ENCODE results near the gene GPATCH3.
A peak's percentile ranks its signal among the peaks of the same experiment; 100 is the strongest.

Gene GPATCH3

GRCh38 chr1:26923711-26924110, 23.4 kb upstream of the GPATCH3 start:
- H3K27me3 ChIP-seq (ENCODE audit: low read depth): no peaks in the 10 kb centered on the region
- in situ Hi-C loops (cut with MboI; ENCODE audit: low sequenced_read_pairs): no loop called here
- no peaks in the 10 kb centered on the region for H3K9me3 ChIP-seq
- H3K36me3 ChIP-seq (replicated peaks): peaks cover 55% of the 10 kb centered on the region
- no peak overlapping the region; the same call in 1 of the 2 replicates for H3K4me3 ChIP-seq
- H3K4me1 ChIP-seq: peaks cover 15% of the 10 kb centered on the region
- DNase-seq (ENCODE audit: low spot score in 2 of 2): no peak

GRCh38 chr1:26922901-26923300, 22.6 kb upstream of the GPATCH3 start:
- Histone ChIP-seq H3K27me3 (ENCODE audit: low read depth) (no peaks in the 10 kb centered on the region), H3K9me3 (no peaks in the 10 kb centered on the region), H3K4me3 (peak overlapping the region; percentile 90), H3K36me3 (replicated peaks) (peaks cover 47% of the 10 kb centered on the region), H3K4me1 (peaks cover 15% of the 10 kb centered on the region)
- no peak for DNase-seq (ENCODE audit: low spot score in 2 of 2)
- in situ Hi-C loops (cut with MboI; ENCODE audit: low sequenced_read_pairs): no loop called here

- DNase-seq (ENCODE audit: low spot score in 2 of 2): no peak
- peaks cover 15% of the 10 kb centered on the region for H3K4me1 ChIP-seq
- no peaks in the 10 kb centered on the region for H3K27me3 ChIP-seq (ENCODE audit: low read depth)
- no peaks in the 10 kb centered on the region for H3K9me3 ChIP-seq
- in situ Hi-C loops (cut with MboI; ENCODE audit: low sequenced_read_pairs): no loop called here
- peaks cover 42% of the 10 kb centered on the region for H3K36me3 ChIP-seq (replicated peaks)
- H3K4me3 ChIP-seq: peak overlapping the region; percentile 90
Measured at GRCh38 chr1:26922431-26922729, 22.1 kb upstream of the GPATCH3 start.

- Histone ChIP-seq H3K36me3 (replicated peaks) (peaks cover 39% of the 10 kb centered on the region), H3K4me1 (peaks cover 15% of the 10 kb centered on the region), H3K4me3 (peak within 1 kb of the TSS; percentile 90), H3K9me3 (no peaks in the 10 kb centered on the region), H3K27me3 (ENCODE audit: low read depth) (no peaks in the 10 kb centered on the region)
- in situ Hi-C loops (cut with MboI; ENCODE audit: low sequenced_read_pairs): no loop called here
- peak; percentile 97 to 98 for DNase-seq (ENCODE audit: low spot score in 2 of 2)
Measured at GRCh38 chr1:26921540-26922430, 21.5 kb upstream of the GPATCH3 start, which contains the start of gene NUDC. TSS of gene NUDC (plus strand) at chr1:26921743. CDS start at chr1:26921849, 106 bp downstream.

- in situ Hi-C loops (cut with MboI; ENCODE audit: low sequenced_read_pairs): no loop called here
- no peaks in the 10 kb centered on the region for H3K27me3 ChIP-seq (ENCODE audit: low read depth)
- H3K4me3 ChIP-seq: peak overlapping the region; percentile 90
- H3K9me3 ChIP-seq: no peaks in the 10 kb centered on the region
- peaks cover 15% of the 10 kb centered on the region for H3K4me1 ChIP-seq
- peaks cover 33% of the 10 kb centered on the region for H3K36me3 ChIP-seq (replicated peaks)
- DNase-seq (ENCODE audit: low spot score in 2 of 2): no peak
Measured at GRCh38 chr1:26921126-26921539, 20.9 kb upstream of the GPATCH3 start.

- no peak for DNase-seq (ENCODE audit: low spot score in 2 of 2)
- no peaks in the 10 kb centered on the region for H3K9me3 ChIP-seq
- H3K27me3 ChIP-seq (ENCODE audit: low read depth): no peaks in the 10 kb centered on the region
- H3K36me3 ChIP-seq (replicated peaks): no peaks in the 10 kb centered on the region
- in situ Hi-C loops (cut with MboI; ENCODE audit: low sequenced_read_pairs): no loop called here
- no peak overlapping the region for H3K4me3 ChIP-seq
- H3K4me1 ChIP-seq: no peaks in the 10 kb centered on the region
Measured at GRCh38 chr1:26915204-26915842, 15.1 kb upstream of the GPATCH3 start.

GRCh38 chr1:26913754-26914619, 13.7 kb upstream of the GPATCH3 start, which contains the start of gene NR0B2:
TSS of gene NR0B2 (minus strand) at chr1:26913975. CDS start at chr1:26913940, 35 bp downstream.
- in situ Hi-C loops (cut with MboI; ENCODE audit: low sequenced_read_pairs): no loop called here
- no peaks in the 10 kb centered on the region for H3K9me3 ChIP-seq
- H3K27me3 ChIP-seq (ENCODE audit: low read depth): no peaks in the 10 kb centered on the region
- H3K36me3 ChIP-seq (replicated peaks): no peaks in the 10 kb centered on the region
- H3K4me3 ChIP-seq: no peak within 1 kb of the TSS
- no peaks in the 10 kb centered on the region for H3K4me1 ChIP-seq
- no peak for DNase-seq (ENCODE audit: low spot score in 2 of 2)

- H3K4me1 ChIP-seq: no peaks in the 10 kb centered on the region
- H3K4me3 ChIP-seq: no peak overlapping the region
- DNase-seq (ENCODE audit: low spot score in 2 of 2): no peak
- no peaks in the 10 kb centered on the region for H3K27me3 ChIP-seq (ENCODE audit: low read depth)
- H3K36me3 ChIP-seq (replicated peaks): no peaks in the 10 kb centered on the region
- in situ Hi-C loops (cut with MboI; ENCODE audit: low sequenced_read_pairs): no loop called here
- no peaks in the 10 kb centered on the region for H3K9me3 ChIP-seq
Measured at GRCh38 chr1:26913389-26913753, 13.1 kb upstream of the GPATCH3 start.

GRCh38 chr1:26912147-26912490, 11.9 kb upstream of the GPATCH3 start:
- Histone ChIP-seq H3K27me3 (ENCODE audit: low read depth) (no peaks in the 10 kb centered on the region), H3K9me3 (no peaks in the 10 kb centered on the region), H3K4me1 (no peaks in the 10 kb centered on the region), H3K4me3 (no peak overlapping the region), H3K36me3 (replicated peaks) (no peaks in the 10 kb centered on the region)
- in situ Hi-C loops (cut with MboI; ENCODE audit: low sequenced_read_pairs): no loop called here
- DNase-seq (ENCODE audit: low spot score in 2 of 2): no peak

GRCh38 chr1:26911399-26912146, 11.3 kb upstream of the GPATCH3 start:
- Histone ChIP-seq H3K27me3 (ENCODE audit: low read depth) (no peaks in the 10 kb centered on the region), H3K9me3 (no peaks in the 10 kb centered on the region), H3K36me3 (replicated peaks) (no peaks in the 10 kb centered on the region), H3K4me3 (no peak overlapping the region), H3K4me1 (no peaks in the 10 kb centered on the region)
- in situ Hi-C loops (cut with MboI; ENCODE audit: low sequenced_read_pairs): no loop called here
- DNase-seq (ENCODE audit: low spot score in 2 of 2): no peak

GRCh38 chr1:26910343-26911160, 10.3 kb upstream of the GPATCH3 start:
- in situ Hi-C loops (cut with MboI; ENCODE audit: low sequenced_read_pairs): no loop called here
- no peak for DNase-seq (ENCODE audit: low spot score in 2 of 2)
- Histone ChIP-seq H3K27me3 (ENCODE audit: low read depth) (no peaks in the 10 kb centered on the region), H3K9me3 (no peaks in the 10 kb centered on the region), H3K36me3 (replicated peaks) (no peaks in the 10 kb centered on the region), H3K4me3 (no peak overlapping the region), H3K4me1 (no peaks in the 10 kb centered on the region)

GRCh38 chr1:26909951-26910342, 9.7 kb upstream of the GPATCH3 start:
- no peak for DNase-seq (ENCODE audit: low spot score in 2 of 2)
- Histone ChIP-seq H3K36me3 (replicated peaks) (no peaks in the 10 kb centered on the region), H3K9me3 (no peaks in the 10 kb centered on the region), H3K4me1 (no peaks in the 10 kb centered on the region), H3K4me3 (no peak overlapping the region), H3K27me3 (ENCODE audit: low read depth) (no peaks in the 10 kb centered on the region)
- in situ Hi-C loops (cut with MboI; ENCODE audit: low sequenced_read_pairs): no loop called here

Measured in HAP-1 (cell line).